Lower leg skin (tissue), 4 donors: Measurements from ENCODE around the gene KIAA1614. TPM values are rescaled to one million over a fixed set of nuclear protein-coding genes. Genes with fewer than 3 reads are reported as not detected.

ENCODE experiments used
- DNase-seq, 2 donors: peaks; one replicate each; pipeline ENCODE4 v3.0.0-alpha.2; 2019; ENCODE audit warnings: low spot score in 2 of 2
- H3K4me3 ChIP-seq: fragments of 200-600 bp; sonication (generic); 2 replicates; pipeline ENCODE4 v1.5.1; 2017; ENCODE audit warnings: mild to moderate bottlenecking, low read depth; ENCODE audit not compliant: poor library complexity, severe bottlenecking
- POLR2A ChIP-seq, 2 donors: fragments of 450-650 bp; IDR thresholded peaks; one replicate each; pipeline ENCODE4 v1.6.1; 2016 to 2017; ENCODE audit warnings: antibody characterized with exemption in 2 of 2, mild to moderate bottlenecking in 1 of 2, moderate library complexity in 1 of 2
- WGBS, 2 donors: methylation state at CpG; one replicate each; pipeline ENCODE4 v1.1.5; 2018; 5-methylcytosine and 5-hydroxymethylcytosine counted together
- intact Hi-C: fragments of 100-400 bp; cut with DNase I; formaldehyde crosslinking; loops from one replicate; pipeline ENCODE4 v1.15.0; 2023; ENCODE audit warnings: low total_unique reads
- total RNA-seq, 4 donors: library from RNA; depleted of rRNA; stranded (reverse); fragments of >200 nt; gene quantifications; one replicate each; pipeline ENCODE4 v1.1.0, GENCODE V29; 2016
- TF ChIP-seq, protein P1 (sequence below), 3 donors: fragments of 450-650 bp; IDR thresholded peaks; one replicate each; pipeline ENCODE4 v1.5.1; 2016; ENCODE audit warnings: antibody characterized with exemption in 3 of 3, mild to moderate bottlenecking in 3 of 3, moderate library complexity in 2 of 3

Gene KIAA1614
- total RNA-seq, 4 donors from 2014 or later: 1.0 to 8.5 (median 3.5) TPM

GRCh38 chr1:180916012-180916770 is 3.5 kb downstream of the KIAA1614 start:
- intact Hi-C loops: no loop called here
- H3K4me3 ChIP-seq: no peak overlapping the region
- WGBS, 2 donors: 89 to 97% methylated on average over 7 to 16 of the region's 17 CpGs
- TF ChIP-seq, protein P1, sequence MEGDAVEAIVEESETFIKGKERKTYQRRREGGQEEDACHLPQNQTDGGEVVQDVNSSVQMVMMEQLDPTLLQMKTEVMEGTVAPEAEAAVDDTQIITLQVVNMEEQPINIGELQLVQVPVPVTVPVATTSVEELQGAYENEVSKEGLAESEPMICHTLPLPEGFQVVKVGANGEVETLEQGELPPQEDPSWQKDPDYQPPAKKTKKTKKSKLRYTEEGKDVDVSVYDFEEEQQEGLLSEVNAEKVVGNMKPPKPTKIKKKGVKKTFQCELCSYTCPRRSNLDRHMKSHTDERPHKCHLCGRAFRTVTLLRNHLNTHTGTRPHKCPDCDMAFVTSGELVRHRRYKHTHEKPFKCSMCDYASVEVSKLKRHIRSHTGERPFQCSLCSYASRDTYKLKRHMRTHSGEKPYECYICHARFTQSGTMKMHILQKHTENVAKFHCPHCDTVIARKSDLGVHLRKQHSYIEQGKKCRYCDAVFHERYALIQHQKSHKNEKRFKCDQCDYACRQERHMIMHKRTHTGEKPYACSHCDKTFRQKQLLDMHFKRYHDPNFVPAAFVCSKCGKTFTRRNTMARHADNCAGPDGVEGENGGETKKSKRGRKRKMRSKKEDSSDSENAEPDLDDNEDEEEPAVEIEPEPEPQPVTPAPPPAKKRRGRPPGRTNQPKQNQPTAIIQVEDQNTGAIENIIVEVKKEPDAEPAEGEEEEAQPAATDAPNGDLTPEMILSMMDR (IDR thresholded peaks at IDR 0.05): no peak
- no peak for TF ChIP-seq POLR2A (IDR thresholded peaks at IDR 0.05)
- DNase-seq: no peak

DNA sequence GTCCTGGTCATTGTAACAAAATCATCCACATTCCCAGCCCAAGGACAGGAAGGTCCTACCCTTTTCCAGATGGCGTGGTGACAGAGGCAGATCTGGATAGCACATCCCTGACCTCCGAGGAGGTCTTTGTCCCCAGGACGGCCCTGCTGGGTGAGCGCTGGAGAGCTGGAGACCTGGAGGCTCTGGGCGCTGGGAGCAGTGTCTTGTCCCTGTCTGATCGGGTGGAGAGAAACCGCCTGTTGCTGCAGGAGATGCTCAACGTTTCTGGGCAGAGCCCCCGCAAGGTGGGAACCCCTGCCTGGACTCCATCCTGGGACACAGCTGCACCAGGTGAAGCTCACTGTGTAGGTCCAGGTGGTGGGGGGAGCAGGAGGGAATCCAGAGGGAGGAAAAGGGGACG is 4.1 kb downstream of the KIAA1614 start:
- DNase-seq: no peak
- WGBS, 2 donors: 81 to 88% methylated on average over 10 of the region's 10 CpGs

DNA sequence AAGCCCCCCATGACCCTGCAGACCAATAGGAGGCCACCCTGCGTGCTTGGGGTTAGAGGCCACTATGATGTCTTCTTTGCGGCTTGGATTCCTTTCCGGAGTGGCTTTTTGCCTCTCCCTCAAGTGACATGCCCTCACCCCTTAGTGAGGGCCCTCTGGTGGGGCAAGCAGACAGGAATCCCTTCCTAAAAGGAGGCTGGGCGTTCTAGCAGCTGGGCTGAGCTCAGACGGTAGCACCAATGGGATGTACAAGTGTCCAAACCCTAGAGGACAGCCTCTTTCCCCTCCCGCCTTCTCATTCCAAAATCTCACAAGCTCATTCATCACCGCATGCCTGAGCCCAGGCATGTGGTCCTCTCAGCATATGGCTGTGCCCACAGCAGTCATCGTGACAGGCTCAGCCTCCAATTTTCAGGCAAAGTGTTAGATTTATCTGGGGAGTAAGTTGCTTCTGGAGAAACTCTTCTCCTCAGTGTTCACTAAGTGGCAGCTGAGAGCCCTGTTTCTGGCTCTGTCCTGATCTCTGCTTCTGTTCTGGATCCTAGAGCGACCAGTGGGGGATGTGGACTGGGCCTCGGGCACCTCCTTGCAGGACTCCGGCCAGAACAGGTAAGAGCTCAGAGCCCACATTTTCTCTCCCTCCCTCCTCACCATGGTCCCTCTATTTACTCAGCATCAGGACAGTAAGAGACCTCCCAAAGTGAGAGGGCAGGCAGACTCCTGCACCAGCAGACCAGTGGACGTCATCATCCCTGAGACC is 4.8 kb downstream of the KIAA1614 start:
- no peak for DNase-seq
- no peak overlapping the region for H3K4me3 ChIP-seq
- 71 to 82% methylated on average over 12 of the region's 12 CpGs for WGBS, 2 donors
- intact Hi-C loops: no loop called here
- TF ChIP-seq POLR2A (IDR thresholded peaks at IDR 0.05): no peak
- TF ChIP-seq, protein P1 (IDR thresholded peaks at IDR 0.05): no peak

More for the DNA sequence above, 4.1 kb downstream of the KIAA1614 start:
- intact Hi-C loops: no loop called here
- H3K4me3 ChIP-seq: no peak overlapping the region
- no peak for TF ChIP-seq POLR2A (IDR thresholded peaks at IDR 0.05)
- TF ChIP-seq, protein P1 (IDR thresholded peaks at IDR 0.05): no peak

DNA sequence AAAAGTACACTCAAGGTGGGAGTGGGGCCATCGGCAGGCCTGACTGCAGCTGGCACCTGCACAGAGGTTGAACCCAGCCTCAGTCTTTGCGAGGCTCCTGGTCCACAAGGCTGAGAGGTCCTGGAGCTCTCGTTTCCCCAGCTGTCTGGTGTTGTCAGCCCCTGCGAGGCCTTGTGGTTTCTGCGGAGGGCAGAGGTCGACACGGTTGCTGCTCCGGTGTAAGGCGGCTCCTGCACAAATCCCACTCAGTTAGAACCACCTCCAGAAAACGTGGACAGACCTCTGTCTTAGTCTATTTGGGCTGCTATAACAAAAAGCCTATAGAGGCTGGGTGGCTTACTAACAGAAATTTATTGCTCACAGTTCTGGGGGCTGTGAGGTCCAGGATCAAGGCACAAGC is 5.8 kb downstream of the KIAA1614 start:
- no peak overlapping the region for H3K4me3 ChIP-seq
- intact Hi-C loops: no loop called here
- no peak for DNase-seq
- TF ChIP-seq POLR2A (IDR thresholded peaks at IDR 0.05): no peak
- TF ChIP-seq, protein P1 (IDR thresholded peaks at IDR 0.05): no peak
- 84 to 98% methylated on average over 10 of the region's 10 CpGs for WGBS, 2 donors

GRCh38 chr1:180919183-180919700 is 6.5 kb downstream of the KIAA1614 start:
- 79 to 87% methylated on average over 8 to 9 of the region's 9 CpGs for WGBS, 2 donors
- TF ChIP-seq, protein P1 (IDR thresholded peaks at IDR 0.05): no peak
- no peak for TF ChIP-seq POLR2A (IDR thresholded peaks at IDR 0.05)
- H3K4me3 ChIP-seq: no peak overlapping the region
- intact Hi-C loops: no loop called here
- DNase-seq: no peak
